GM13976 (cell line): ENCODE measurements around the gene SAMD14.

Experiments used
- DNase-seq: peaks from one replicate; pipeline ENCODE4 v3.0.0; 2012; ENCODE audit warnings: low spot score
- in situ Hi-C: fragments of 300-500 bp; cut with MboI; formaldehyde crosslinking; loops from one replicate; pipeline ENCODE4 v1.12.0; 2022; ENCODE audit warnings: low sequenced_read_pairs, mixed read lengths, inconsistent platforms; ENCODE audit not compliant: unreplicated experiment
- TF ChIP-seq, protein P1 (sequence below): IDR thresholded peaks from 2 replicates; pipeline ENCODE4 v1.5.1; 2012; ENCODE audit warnings: borderline replicate concordance, mild to moderate bottlenecking; ENCODE audit not compliant: insufficient read depth; ENCODE audit errors: extremely low read depth, missing control alignments, control extremely low read depth

SAMD14 gene

DNA sequence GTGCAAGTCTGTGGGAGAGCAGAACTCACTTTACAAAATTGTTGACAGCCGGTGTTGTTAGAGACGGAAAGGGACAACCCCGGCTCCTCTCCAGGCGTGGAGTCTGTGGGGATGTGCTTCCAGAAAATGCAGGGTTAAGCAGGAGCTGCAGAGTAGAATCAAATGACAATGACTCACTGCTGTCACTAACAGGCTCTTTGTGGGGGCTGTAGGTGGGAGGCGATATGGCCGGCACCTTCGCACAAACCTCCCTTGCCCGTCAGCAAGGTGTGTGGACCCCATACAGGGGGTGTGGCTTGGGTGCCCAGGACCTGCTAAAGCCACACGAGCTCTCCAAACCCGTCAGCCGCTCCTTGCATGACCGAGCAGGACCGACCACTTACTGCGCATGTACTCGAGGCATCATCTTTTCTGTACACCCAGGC lies 29.0 kb downstream of the SAMD14 start:
- in situ Hi-C loops = no loop called here
- TF ChIP-seq, protein P1, sequence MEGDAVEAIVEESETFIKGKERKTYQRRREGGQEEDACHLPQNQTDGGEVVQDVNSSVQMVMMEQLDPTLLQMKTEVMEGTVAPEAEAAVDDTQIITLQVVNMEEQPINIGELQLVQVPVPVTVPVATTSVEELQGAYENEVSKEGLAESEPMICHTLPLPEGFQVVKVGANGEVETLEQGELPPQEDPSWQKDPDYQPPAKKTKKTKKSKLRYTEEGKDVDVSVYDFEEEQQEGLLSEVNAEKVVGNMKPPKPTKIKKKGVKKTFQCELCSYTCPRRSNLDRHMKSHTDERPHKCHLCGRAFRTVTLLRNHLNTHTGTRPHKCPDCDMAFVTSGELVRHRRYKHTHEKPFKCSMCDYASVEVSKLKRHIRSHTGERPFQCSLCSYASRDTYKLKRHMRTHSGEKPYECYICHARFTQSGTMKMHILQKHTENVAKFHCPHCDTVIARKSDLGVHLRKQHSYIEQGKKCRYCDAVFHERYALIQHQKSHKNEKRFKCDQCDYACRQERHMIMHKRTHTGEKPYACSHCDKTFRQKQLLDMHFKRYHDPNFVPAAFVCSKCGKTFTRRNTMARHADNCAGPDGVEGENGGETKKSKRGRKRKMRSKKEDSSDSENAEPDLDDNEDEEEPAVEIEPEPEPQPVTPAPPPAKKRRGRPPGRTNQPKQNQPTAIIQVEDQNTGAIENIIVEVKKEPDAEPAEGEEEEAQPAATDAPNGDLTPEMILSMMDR = no peak
- no peak for DNase-seq

DNA sequence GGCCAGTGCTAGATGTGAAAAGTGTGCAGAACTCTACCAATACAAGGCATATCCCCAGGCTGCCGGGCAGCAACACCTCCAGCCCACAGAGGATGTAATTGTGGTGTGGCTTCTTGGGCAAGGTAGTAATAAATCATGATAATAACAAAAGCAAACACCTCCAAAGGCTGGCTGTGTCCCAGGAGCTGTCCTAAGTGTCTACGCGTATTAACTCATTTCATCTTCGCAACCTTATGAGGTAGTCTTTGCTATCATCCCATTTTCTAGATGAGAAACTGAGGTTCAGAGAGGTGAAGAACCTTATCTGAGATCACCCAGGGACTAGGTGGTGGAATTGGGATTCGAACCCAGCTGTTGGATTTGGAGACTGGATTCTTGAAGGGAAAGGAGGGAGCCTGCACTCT lies 29.5 kb downstream of the SAMD14 start:
- no peak for DNase-seq
- in situ Hi-C loops = no loop called here
- TF ChIP-seq, protein P1 = no peak

DNA sequence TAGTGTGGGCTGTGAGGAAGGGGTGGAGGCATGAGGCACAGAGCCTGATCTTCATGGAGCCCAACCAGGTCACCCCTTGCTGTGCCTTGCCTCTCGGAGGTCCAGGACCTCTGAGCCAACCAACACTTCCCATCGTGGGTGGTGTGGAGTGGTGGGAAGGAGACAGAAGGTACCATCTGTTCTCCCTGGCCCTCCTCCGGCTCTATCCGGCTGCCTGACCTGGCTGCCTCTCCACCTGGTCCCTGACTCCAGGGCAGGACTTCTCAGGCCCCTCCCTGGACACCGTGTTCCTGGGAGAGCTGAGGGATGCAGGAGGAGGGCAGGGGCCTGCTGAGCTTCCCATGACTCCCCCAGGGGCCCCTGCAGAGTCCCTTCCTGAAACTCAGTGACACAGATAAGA lies 31.0 kb downstream of the SAMD14 start:
- TF ChIP-seq, protein P1 = no peak
- in situ Hi-C loops = no loop called here
- DNase-seq = no peak

DNA sequence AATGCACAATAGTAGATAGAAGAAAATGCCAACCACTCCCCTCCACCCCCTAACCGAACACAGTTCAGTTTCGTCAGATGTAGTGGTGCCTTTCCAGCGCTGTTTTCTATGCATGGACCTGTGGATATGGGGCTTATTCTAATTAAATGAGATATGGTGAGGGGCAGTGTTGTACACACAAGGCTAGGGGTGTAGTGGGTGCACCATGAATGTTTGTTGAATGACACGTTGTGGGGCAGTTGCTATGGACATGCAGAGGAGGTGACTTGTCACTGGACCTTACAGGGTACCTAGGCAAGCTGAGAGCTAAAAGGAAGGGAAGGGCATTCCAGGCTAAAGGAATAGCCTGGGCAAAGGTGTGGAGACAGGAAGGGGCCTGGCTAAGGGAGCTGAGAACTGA lies 31.4 kb downstream of the SAMD14 start:
- in situ Hi-C loops = no loop called here
- TF ChIP-seq, protein P1 = no peak
- no peak for DNase-seq

DNA sequence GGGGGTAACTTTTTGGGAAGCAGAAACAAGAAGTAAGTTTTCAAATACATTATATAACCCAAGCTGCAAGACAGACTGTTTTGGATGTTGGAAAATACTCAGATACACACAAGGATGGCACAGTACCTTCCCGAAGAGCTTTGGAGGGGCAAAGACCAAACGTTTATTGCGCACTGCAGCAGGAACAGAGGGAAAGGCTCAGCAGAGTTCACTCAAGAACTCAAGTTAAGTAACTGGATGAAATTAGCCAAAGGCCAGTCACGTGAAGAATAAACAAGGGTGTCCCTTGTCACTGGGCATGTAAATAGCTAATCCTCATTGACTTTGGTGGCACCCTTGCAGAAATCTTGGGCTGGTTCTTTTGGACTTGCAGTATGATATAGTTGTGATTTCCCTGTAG lies 32.0 kb downstream of the SAMD14 start:
- in situ Hi-C loops = no loop called here
- TF ChIP-seq, protein P1 = no peak

DNA sequence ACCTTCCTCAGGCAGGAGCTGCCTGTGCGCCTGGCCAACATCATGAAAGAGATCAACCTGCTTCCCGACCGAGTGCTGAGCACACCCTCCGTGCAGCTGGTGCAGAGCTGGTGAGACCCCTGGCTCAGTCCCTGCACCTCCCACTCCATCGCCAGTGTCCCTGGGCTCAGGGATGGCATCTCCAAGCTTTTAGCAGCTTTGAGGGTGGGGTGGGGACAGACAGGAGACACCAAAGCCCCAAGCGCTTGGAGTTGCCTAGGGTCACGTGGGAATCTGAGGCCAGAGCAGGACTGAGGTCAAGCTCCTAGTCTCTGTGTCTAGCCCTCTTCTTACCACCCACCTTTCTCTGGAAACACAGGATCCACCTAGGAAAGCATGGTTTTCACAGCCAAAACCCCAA lies 32.5 kb downstream of the SAMD14 start:
- TF ChIP-seq, protein P1 = no peak
- DNase-seq = no peak
- in situ Hi-C loops = no loop called here

More for the DNA sequence above, 32.0 kb downstream of the SAMD14 start:
- no peak for DNase-seq

DNA sequence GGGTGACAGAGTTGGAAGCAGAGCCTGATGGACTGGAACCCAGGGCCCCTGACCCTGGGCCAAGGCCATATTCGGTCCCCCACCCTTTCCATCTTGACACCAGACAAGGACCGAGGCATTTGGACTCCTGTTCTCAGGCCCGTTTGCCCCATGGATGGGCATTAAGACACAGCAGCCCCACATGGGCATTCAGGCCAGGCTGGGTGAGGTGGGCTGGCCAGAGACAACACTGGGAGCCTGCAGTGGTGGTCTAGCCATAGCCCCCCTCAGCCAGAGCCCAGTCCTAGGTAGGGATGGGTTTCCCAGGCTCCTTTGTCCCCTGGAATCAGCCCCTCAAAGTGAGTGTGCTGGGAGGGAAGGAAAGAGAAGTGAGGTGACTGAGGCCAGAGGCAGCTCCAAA lies 33.2 kb downstream of the SAMD14 start:
- DNase-seq = no peak
- TF ChIP-seq, protein P1 = no peak

More for the DNA sequence above, 33.2 kb downstream of the SAMD14 start:
- in situ Hi-C loops = no loop called here
